HG02759 (cell line): ENCODE results near the gene GPR12.

Experiments used
- ATAC-seq: cut with Tn5 transposase; IDR thresholded peaks from one replicate; pipeline ENCODE4 v1.9.1; 2021; ENCODE audit warnings: mild to moderate bottlenecking, moderate library complexity; ENCODE audit not compliant: unreplicated experiment

The GPR12 gene, protein sequence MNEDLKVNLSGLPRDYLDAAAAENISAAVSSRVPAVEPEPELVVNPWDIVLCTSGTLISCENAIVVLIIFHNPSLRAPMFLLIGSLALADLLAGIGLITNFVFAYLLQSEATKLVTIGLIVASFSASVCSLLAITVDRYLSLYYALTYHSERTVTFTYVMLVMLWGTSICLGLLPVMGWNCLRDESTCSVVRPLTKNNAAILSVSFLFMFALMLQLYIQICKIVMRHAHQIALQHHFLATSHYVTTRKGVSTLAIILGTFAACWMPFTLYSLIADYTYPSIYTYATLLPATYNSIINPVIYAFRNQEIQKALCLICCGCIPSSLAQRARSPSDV

DNA sequence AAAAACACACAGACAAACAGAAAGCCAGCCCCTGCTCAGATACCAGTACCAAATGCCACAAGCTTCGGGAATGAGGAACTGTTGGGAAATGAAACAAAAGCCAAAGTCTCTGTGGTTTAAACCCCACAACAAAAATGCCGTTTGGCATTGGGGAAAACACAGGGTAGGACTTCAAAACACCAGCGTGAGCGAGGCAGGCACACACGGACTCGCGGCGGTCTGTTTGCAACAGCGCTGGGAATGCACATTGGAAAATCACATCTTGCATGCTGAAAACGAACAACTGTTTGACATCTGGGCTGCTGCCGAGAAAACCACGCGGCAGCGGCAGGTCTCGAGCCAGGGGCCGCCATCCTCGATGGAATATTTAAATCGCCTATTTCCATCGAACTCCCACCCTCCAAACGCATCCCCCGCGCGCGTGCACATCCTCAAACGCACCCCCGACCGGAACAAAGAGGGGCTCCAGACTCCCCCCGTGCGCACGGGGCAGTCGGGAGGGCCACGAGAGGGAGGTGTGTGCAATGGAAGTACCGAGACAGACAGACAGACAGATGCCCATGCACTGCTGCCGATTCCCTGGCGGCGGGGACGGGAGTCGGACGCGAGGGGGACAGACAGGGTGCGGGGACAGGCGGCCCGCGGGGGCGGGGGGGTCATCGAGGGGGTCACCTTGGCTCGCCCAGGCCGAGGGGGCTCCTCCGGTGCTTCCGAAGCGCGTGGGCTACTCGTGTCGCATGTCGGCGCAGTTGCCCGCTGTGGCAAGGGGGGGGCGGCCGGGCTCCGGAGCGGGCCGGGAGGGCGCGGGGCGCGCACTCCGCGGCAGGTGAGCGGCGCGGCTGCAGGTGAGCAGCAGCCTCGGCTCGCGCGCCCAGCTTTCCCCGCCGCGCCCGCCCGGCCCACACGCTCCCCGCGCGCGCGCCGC lies at the start of gene GPR12:
TSS of gene GPR12 (minus strand) at position 880 of the 925 bp plus-strand sequence. CDS start 959 bp downstream, outside the sequence.
- no peak for ATAC-seq

DNA sequence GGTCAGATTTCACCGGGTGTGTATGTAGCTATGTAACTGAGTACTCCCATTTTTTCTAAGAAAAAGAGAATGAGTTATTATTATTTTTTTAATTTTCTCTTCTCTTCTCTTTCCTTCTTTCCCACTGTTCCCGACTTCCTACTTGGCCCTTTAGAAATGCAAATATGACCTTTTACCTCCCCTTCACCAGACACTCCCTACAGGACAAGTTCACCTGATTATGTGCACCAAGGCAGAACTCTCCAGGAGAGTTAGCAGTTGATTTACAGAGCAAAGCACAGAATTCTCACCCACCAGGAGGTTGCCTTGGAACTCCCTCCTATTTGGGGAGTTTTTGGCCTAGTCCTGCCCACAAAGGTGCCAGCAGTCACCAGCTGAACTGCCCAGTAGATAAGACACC lies 49.5 kb upstream of the GPR12 start:
- no peak for ATAC-seq

GRCh38 chr13:26806891-26807290 lies 46.3 kb upstream of the GPR12 start:
- no peak for ATAC-seq

DNA sequence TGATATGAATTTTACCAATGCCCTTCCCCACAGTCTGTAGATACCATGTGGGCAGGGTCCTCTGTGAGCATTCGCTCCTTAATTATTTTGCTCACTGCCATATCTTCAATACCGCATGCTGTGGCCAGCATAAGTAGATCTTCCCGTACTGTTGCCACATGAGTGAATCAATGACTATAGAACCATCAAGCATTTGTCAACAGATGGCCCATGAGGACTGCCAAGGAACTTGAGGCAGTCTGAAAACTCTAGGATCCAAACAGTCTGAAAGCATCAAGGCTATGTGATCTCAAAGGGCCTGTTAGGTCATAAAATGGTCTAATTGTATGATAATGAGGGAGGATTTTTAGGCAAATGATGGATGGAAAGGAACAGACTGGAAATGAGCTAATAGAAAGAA lies 27.4 kb upstream of the GPR12 start:
- ATAC-seq, result no peak

GRCh38 chr13:26786651-26787295 lies 26.2 kb upstream of the GPR12 start:
- no peak for ATAC-seq

GRCh38 chr13:26785838-26786630 lies 25.4 kb upstream of the GPR12 start:
- ATAC-seq, result peak; percentile 48

GRCh38 chr13:26784704-26785639 lies 24.4 kb upstream of the GPR12 start:
- peak; percentile 59 for ATAC-seq

GRCh38 chr13:26780411-26780810 lies 19.8 kb upstream of the GPR12 start:
- ATAC-seq, result no peak

- ATAC-seq, result no peak
These were observed 18.7 kb upstream of the GPR12 start for GRCh38 chr13:26779321-26779720.

- ATAC-seq, result no peak
These were observed 11.9 kb upstream of the GPR12 start for GRCh38 chr13:26772531-26772930.

GRCh38 chr13:26771796-26772195 lies 11.2 kb upstream of the GPR12 start:
- no peak for ATAC-seq

- ATAC-seq, result no peak
These were observed 2.3 kb upstream of the GPR12 start for GRCh38 chr13:26762745-26763345.

DNA sequence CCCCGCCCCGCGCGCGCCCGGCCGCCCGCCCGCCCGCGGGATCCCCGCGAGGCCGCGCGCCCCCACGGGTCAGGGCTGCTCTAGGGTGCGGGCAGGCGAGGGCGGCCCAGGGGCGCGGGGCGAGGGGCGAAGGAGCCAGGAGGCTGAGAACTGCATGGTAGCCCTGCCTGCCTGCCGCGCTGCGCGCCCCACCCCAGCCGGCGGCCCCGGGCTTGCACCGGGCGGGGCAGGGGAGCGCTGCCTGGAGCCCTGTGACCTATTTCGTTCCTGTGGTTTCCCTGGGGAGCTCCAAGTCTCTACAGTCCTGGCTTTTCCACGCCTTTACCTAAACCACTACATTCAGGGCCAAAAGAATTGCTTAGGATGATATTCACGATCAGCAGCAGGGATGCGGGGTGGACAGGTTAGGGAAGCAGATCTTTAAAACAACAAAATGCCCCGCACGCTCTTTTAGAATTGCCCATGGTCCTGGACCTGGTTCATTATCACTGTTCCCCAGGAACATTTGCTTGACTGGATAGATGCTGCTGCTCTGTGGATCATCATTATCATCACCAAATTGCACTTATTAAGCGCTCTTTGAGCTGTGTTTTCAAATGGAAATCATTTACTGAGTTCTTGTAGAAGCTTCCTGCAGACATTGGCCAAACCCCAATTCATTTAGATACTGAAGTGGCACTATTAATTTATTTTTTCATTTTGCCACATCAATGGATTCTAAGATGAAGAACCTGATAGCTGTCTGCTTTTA lies 421 bp upstream of the GPR12 start:
- no peak for ATAC-seq

DNA sequence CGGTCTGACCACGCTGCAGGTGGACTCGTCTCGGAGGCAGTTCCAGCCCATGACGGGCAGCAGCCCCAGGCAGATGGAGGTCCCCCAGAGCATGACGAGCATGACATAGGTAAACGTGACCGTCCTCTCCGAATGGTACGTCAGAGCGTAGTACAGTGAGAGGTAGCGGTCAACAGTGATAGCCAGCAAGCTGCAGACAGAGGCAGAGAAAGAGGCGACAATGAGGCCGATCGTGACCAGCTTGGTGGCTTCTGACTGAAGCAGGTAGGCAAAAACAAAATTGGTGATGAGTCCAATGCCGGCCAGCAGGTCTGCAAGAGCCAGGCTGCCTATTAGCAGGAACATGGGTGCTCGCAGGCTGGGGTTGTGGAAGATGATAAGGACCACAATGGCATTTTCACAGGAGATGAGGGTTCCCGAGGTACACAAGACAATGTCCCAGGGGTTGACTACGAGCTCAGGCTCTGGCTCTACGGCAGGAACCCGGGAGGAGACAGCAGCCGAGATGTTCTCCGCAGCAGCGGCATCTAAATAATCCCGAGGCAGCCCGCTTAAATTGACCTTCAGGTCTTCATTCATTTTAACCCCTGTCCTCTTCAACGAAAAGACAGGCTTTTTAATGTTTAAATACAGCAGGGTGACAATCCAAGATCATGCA lies 1.2 kb downstream of the GPR12 start:
- no peak for ATAC-seq

DNA sequence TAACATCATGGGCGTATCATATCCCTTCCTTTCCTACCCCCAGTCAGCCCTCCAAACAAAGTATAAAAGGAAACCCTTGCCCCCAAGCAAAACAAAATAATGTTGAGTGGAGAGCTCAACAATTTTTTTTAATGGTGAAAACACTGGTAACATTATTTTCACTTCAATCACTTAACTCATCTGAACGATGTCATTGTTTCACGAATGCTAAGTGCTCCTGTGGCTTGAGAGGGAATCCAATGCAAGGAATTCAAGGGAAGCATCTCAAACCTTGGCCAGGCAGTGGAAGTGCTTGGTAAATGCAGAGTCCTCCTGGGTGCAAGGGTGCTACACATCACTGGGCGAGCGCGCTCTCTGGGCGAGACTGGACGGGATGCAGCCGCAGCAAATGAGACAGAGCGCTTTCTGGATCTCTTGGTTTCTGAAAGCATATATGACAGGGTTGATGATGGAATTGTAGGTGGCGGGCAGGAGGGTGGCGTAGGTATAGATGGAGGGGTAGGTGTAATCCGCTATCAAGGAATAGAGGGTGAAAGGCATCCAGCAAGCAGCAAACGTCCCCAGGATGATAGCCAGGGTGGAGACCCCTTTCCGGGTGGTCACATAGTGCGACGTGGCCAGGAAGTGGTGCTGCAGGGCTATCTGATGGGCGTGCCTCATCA lies 2.0 kb downstream of the GPR12 start:
- ATAC-seq, result no peak

DNA sequence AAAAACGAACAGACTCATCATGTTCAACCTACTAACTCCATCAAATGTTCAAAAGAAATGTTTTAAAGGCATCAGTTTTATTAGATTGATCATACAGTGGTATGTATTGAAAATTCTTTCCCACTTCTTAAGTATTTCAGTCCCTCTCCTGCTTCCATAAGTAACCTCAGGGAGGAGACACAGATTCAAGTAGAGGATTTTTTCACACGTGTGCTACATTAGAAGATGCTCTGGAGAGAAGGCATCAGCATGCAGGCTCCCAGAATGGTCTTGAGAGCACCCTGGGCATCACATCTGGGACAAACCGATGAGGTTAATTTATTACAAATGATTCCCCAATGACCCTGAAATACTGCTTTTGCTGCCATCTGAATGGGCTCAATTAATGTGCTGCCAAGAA lies 3.6 kb downstream of the GPR12 start:
- no peak for ATAC-seq

- ATAC-seq, result no peak
These were observed 7.9 kb downstream of the GPR12 start for GRCh38 chr13:26752671-26753070.
